Activated CD8-positive, alpha-beta T cell treated with anti-CD3 and anti-CD28 coated beads for 36 hours (primary cell): Measurements from ENCODE around the gene RBM17. TPM values are rescaled to one million over a fixed set of nuclear protein-coding genes. Genes with fewer than 3 reads are reported as not detected.
A peak's percentile ranks its signal among the peaks of the same experiment; 100 is the strongest.

Source experiments
- ATAC-seq: fragments of 200-7000 bp; cut with Tn5 transposase; one replicate; pipeline ENCODE4 v1.10.0; 2021; ENCODE audit warnings: mild to moderate bottlenecking, moderate library complexity
- CTCF ChIA-PET: fragments of 350-600 bp; sonication (Branson Sonifier 250); formaldehyde crosslinking; loops from one replicate; lab custom pipeline; 2021; ENCODE audit warnings: antibody characterized with exemption; lab: Charles Lee
- POLR2A ChIA-PET: fragments of 350-600 bp; sonication (Branson Sonifier 250); formaldehyde crosslinking; loops from one replicate; lab custom pipeline; 2021; ENCODE audit warnings: antibody characterized with exemption; lab: Charles Lee
- DNase-seq: peaks from one replicate; pipeline ENCODE4 v3.0.0-alpha.2; 2020
- H3K27ac Mint-ChIP-seq: one replicate; pipeline ENCODE4 v1.8.0; 2021; ENCODE audit warnings: mild to moderate bottlenecking, mixed read lengths
- H3K27me3 Mint-ChIP-seq: one replicate; pipeline ENCODE4 v1.8.0; 2021; ENCODE audit warnings: mixed read lengths
- H3K36me3 Mint-ChIP-seq: one replicate; pipeline ENCODE4 v1.8.0; 2021; ENCODE audit warnings: low read depth, mixed read lengths
- H3K4me1 Mint-ChIP-seq: one replicate; pipeline ENCODE4 v1.8.0; 2021; ENCODE audit warnings: low read depth, mixed read lengths
- H3K4me3 Mint-ChIP-seq: one replicate; pipeline ENCODE4 v1.8.0; 2021; ENCODE audit warnings: mild to moderate bottlenecking, moderate library complexity, mixed read lengths
- H3K9me3 Mint-ChIP-seq: one replicate; pipeline ENCODE4 v1.8.0; 2021; ENCODE audit warnings: mixed read lengths
- intact Hi-C: fragments of 100-400 bp; cut with micrococcal nuclease; formaldehyde crosslinking; loops from one replicate; pipeline ENCODE4 v1.10.0; 2022
- total RNA-seq, 2 experiments: library from RNA; stranded (reverse); gene quantifications; one replicate each; pipeline ENCODE4 v1.2.3, GENCODE V29; 2021
- TF ChIP-seq, protein P1 (sequence below): fragments of 200-600 bp; IDR thresholded peaks from one replicate; pipeline ENCODE4 v1.8.0; 2022; ENCODE audit warnings: antibody characterized with exemption, mild to moderate bottlenecking

The RBM17 gene
- total RNA-seq, 2 experiments from 2014 or later = 284 to 285 TPM

DNA sequence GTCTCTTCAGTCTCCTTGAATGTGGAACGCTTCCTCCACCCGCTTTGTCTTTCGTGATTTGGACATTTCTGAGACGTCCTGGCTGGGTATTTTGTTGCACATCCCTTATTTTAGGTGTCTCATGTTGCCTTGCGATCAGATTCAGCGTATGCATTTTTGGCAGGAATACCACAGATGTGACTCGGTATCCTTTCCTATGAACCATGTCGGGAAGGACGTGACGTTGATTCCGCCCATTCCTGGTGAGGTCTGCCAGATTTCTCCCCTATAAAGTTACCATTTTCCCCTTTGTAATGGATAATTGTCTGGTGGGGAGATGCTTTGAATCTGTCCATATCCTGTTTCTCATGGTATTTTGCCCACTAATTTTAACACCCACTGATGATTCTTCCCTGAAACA is 49.6 kb downstream of the RBM17 start:
- CTCF ChIA-PET = interaction anchor here (1.2 to 3.1 kb wide), 6 partner anchors 9 to 64 kb away, joined by 3 to 23 read pairs (median 9); partner anchors contain the start of gene PFKFB3
- no peak for DNase-seq
- Mint-ChIP-seq H3K9me3 (no peaks in the 10 kb centered on the region), H3K36me3 (no peaks in the 10 kb centered on the region), H3K4me1 (peaks cover 71% of the 10 kb centered on the region), H3K27ac (no peak overlapping the region), H3K4me3 (no peak overlapping the region), H3K27me3 (peaks cover 9% of the 10 kb centered on the region)
- TF ChIP-seq, protein P1, sequence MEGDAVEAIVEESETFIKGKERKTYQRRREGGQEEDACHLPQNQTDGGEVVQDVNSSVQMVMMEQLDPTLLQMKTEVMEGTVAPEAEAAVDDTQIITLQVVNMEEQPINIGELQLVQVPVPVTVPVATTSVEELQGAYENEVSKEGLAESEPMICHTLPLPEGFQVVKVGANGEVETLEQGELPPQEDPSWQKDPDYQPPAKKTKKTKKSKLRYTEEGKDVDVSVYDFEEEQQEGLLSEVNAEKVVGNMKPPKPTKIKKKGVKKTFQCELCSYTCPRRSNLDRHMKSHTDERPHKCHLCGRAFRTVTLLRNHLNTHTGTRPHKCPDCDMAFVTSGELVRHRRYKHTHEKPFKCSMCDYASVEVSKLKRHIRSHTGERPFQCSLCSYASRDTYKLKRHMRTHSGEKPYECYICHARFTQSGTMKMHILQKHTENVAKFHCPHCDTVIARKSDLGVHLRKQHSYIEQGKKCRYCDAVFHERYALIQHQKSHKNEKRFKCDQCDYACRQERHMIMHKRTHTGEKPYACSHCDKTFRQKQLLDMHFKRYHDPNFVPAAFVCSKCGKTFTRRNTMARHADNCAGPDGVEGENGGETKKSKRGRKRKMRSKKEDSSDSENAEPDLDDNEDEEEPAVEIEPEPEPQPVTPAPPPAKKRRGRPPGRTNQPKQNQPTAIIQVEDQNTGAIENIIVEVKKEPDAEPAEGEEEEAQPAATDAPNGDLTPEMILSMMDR = no peak
- ATAC-seq = no peak
- intact Hi-C loops = no loop called here
- POLR2A ChIA-PET = interaction anchor here (1.1 to 4.7 kb wide), 3 partner anchors 10 to 29 kb away, joined by 3 to 17 read pairs (median 4); no protein-coding TSS in a partner anchor

DNA sequence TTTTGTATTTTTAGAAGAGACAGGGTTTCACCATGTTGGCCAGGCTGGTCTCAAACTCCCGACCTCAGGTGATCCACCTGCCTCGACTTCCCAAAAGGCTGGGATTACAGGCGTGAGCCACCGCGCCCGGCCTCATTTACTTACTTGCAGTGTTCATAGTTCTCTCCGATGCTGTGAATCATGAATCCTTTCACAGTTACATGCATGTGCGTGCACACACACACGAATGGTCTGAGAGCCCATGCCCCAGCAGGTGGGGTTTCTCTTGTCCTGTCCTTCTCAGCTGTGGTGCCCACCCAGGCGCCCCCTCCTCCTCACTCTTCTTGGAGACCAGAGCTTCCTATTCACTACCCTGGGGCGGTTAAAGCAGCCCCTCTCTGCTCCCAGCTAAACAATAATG is 50.6 kb downstream of the RBM17 start:
- ChIA-PET POLR2A (interaction anchor here (1.1 to 4.7 kb wide), 3 partner anchors 8 to 28 kb away, joined by 3 to 17 read pairs (median 4); no protein-coding TSS in a partner anchor), CTCF (interaction anchor here (0.7 to 1.9 kb wide), 3 partner anchors 10 to 63 kb away, joined by 3 to 8 read pairs (median 3); partner anchors contain the start of gene PFKFB3)
- Mint-ChIP-seq H3K4me3 (no peak overlapping the region), H3K27ac (no peak overlapping the region), H3K27me3 (peaks cover 9% of the 10 kb centered on the region), H3K9me3 (no peaks in the 10 kb centered on the region), H3K36me3 (no peaks in the 10 kb centered on the region), H3K4me1 (peaks cover 74% of the 10 kb centered on the region)
- DNase-seq (no peak), ATAC-seq (no peak)
- intact Hi-C loops = no loop called here
- TF ChIP-seq, protein P1 = no peak

DNA sequence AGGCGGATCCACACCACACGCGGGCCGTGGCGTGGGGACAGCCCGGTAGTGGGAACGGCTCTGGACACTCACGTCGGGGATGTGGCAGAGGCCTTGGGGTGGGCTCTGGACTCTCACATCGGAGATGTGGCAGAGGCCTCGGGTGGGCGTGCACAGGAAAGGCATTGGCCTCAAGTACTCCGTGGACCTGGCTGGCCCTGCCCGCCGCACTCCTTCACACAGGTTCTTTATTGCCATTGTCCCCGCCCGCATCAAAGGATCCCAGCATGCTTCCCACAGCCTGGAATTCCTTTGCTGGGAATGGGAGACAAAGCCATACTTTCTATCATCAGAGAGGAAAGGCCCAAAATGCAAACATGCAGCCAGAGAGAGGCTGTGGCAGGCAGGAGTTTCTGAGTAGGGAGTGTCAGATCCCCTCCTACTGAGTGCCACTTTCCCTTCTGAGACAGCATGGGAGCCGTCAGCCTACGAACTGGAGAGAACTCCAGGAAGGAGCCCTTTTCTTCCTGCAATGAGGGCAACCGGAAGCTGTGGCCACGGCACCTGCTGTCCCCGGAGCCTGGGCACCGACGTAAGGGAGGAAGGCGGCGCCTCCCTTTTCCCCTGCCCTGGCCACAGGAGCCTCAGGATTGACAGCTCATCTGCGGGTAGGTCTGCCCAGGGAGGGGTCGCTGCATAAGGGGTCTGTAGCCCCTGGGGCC is 51.5 kb downstream of the RBM17 start:
- H3K4me1 Mint-ChIP-seq = peaks cover 66% of the 10 kb centered on the region
- peaks cover 9% of the 10 kb centered on the region for H3K27me3 Mint-ChIP-seq
- intact Hi-C loops = loop anchor here (5.0 kb wide), 1 partner anchor 33 kb away; no protein-coding TSS in a partner anchor

DNA sequence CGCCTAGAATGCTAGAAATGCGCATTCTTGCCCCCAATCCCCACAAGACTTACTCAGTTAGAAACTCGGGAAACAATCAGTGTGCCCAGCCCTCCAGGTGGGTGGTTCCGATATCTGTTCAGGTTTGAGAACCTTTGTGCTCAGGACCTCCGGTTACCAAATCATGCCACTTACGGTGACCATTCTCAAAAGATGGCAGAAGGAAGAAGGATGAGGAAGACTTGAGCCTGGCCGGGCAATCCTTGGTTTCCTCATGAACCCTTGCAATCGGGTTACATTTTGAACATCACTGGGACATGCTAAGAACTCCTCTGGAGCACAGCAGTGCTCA is 52.1 kb downstream of the RBM17 start:
- CTCF ChIA-PET = no interaction called here
- TF ChIP-seq, protein P1 = no peak
- H3K27ac Mint-ChIP-seq = peak overlapping the region; percentile 3
- POLR2A ChIA-PET = interaction anchor here (0.7 to 1.2 kb wide), 3 partner anchors 16 to 57 kb away, joined by 3 read pairs; no protein-coding TSS in a partner anchor
- intact Hi-C loops = loop anchor here (5.0 kb wide), 1 partner anchor 34 kb away; no protein-coding TSS in a partner anchor
- H3K4me1 Mint-ChIP-seq = peaks cover 61% of the 10 kb centered on the region
- H3K36me3 Mint-ChIP-seq = peaks cover 4% of the 10 kb centered on the region
- H3K27me3 Mint-ChIP-seq = peaks cover 8% of the 10 kb centered on the region
- no peak for DNase-seq
- no peak for ATAC-seq
- H3K9me3 Mint-ChIP-seq = no peaks in the 10 kb centered on the region
- H3K4me3 Mint-ChIP-seq = peak overlapping the region; percentile 39

More for the DNA sequence above, 51.5 kb downstream of the RBM17 start:
- Mint-ChIP-seq H3K4me3 (no peak overlapping the region), H3K27ac (no peak overlapping the region), H3K9me3 (no peaks in the 10 kb centered on the region), H3K36me3 (no peaks in the 10 kb centered on the region)
- ChIA-PET POLR2A (interaction anchor here (0.7 to 4.7 kb wide), 5 partner anchors 8 to 57 kb away, joined by 3 to 17 read pairs (median 3); no protein-coding TSS in a partner anchor), CTCF (interaction anchor here (0.7 to 1.9 kb wide), 2 partner anchors 10 to 62 kb away, joined by 3 to 8 read pairs; partner anchors contain the start of gene PFKFB3)
- ATAC-seq (no peak), DNase-seq (peak; percentile 54)
- TF ChIP-seq, protein P1 = no peak
